Sigmoid colon (tissue), 7 donors: ENCODE measurements around the gene KLHL35. TPM values are rescaled to one million over a fixed set of nuclear protein-coding genes. Genes with fewer than 3 reads are reported as not detected.
A peak's percentile ranks its signal among the peaks of the same experiment; 100 is the strongest.

Experiments
- DNase-seq: peaks from one replicate; pipeline ENCODE4 v3.0.0-alpha.2; 2019
- H3K27ac ChIP-seq, 4 donors: fragments of 200-600 bp; sonication (generic); one replicate each; pipeline ENCODE4 v1.5.1; 2016 to 2019; ENCODE audit warnings: mild to moderate bottlenecking in 1 of 4
- H3K27me3 ChIP-seq, 3 donors: fragments of 200-600 bp; sonication (generic); one replicate each; pipeline ENCODE4 v1.5.1; 2019; ENCODE audit warnings: mild to moderate bottlenecking in 1 of 3
- H3K36me3 ChIP-seq, 4 donors: fragments of 200-600 bp; sonication (generic); one replicate each; pipeline ENCODE4 v1.5.1; 2016 to 2019
- H3K4me1 ChIP-seq, 4 donors: fragments of 200-600 bp; sonication (generic); one replicate each; pipeline ENCODE4 v1.5.1; 2017 to 2019
- H3K4me3 ChIP-seq, 4 donors: fragments of 200-600 bp; sonication (generic); one replicate each; pipeline ENCODE4 v1.5.1; 2017 to 2019; ENCODE audit warnings: mild to moderate bottlenecking in 2 of 4, moderate library complexity in 1 of 4
- H3K9me3 ChIP-seq, 4 donors: fragments of 200-600 bp in 3 of 4; sonication (generic) in 3 of 4; one replicate each; pipeline versions ENCODE4 v1.5.1 to v1.6.1; 2013 to 2019
- CTCF ChIP-seq, 4 experiments: fragments of 450-650 bp in 3 of 4; fragments of 200-600 bp in 1 of 4; IDR thresholded peaks; one replicate each; pipeline ENCODE4 v1.5.1; 2016 to 2019; ENCODE audit warnings: antibody characterized with exemption in 4 of 4, mild to moderate bottlenecking in 3 of 4, moderate library complexity in 2 of 4
- EP300 ChIP-seq, 4 donors: sonication (generic); formaldehyde crosslinking; IDR thresholded peaks; one replicate each; pipeline ENCODE4 v1.6.1; 2017; ENCODE audit warnings: antibody characterized with exemption in 4 of 4
- POLR2A ChIP-seq, 2 donors: fragments of 450-650 bp; IDR thresholded peaks; one replicate each; pipeline ENCODE4 v1.6.1; 2016; ENCODE audit warnings: antibody characterized with exemption in 2 of 2, mild to moderate bottlenecking in 2 of 2, moderate library complexity in 2 of 2
- POLR2AphosphoS5 ChIP-seq, 4 donors: sonication (generic); formaldehyde crosslinking; IDR thresholded peaks; one replicate each; pipeline ENCODE4 v1.6.1; 2017; ENCODE audit warnings: antibody characterized with exemption in 4 of 4
- WGBS, 2 donors: extraction: QIAGEN DNeasy Blood & Tissue Kit; methylation state at CpG; one replicate each; pipeline ENCODE4 v1.1.7; 2013; 5-methylcytosine and 5-hydroxymethylcytosine counted together
- intact Hi-C: fragments of 100-400 bp; cut with DNase I; formaldehyde crosslinking; loops from one replicate; pipeline ENCODE4 v1.15.1; 2023
- polyA plus RNA-seq, 3 donors: library from polyadenylated mRNA; stranded (reverse); fragments of 200-250 nt; gene quantifications; one replicate each; pipeline ENCODE4 v1.2.3, GENCODE V29; 2013
- total RNA-seq, 4 donors: library from RNA; depleted of rRNA; stranded (reverse); fragments of >200 nt; gene quantifications; one replicate each; pipeline ENCODE4 v1.1.0, GENCODE V29; 2016
- donor health status: healthy with polysubstance abuse.
- donor health status: Bipolar disorder and iron deficiency.
- donor health status: healthy.

Gene KLHL35
- total and polyA plus RNA-seq, 7 donors: 0.41 to 1.1 (median 0.81) TPM; not detected in 4

- Histone ChIP-seq H3K36me3 (no peaks in the 10 kb centered on the region), H3K4me3 (no peak overlapping the region), H3K4me1 (peaks cover 0 to 9% (median 4%) of the 10 kb centered on the region in 4 donors), H3K9me3 (no peaks in the 10 kb centered on the region), H3K27me3 (no peaks in the 10 kb centered on the region), H3K27ac (peak overlapping the region in 1 of 4 donors; percentile 16)
- peak; percentile 75 for DNase-seq
- WGBS, 2 donors: 28 to 30% methylated on average over 9 of the region's 9 CpGs
- intact Hi-C loops: loop anchor here (2.0 kb wide), 1 partner anchor 144 kb away; no protein-coding TSS in a partner anchor
- TF ChIP-seq CTCF (IDR thresholded peaks at IDR 0.05) (peak; percentile 17 to 77 (median 72)), POLR2A (IDR thresholded peaks at IDR 0.05) (no peak)
Measured at GRCh38 chr11:75388386-75389275, 44.4 kb downstream of the KLHL35 start.

- intact Hi-C loops: loop anchor here (2.0 kb wide), 1 partner anchor 145 kb away; no protein-coding TSS in a partner anchor
- no peak for DNase-seq
- H3K36me3 ChIP-seq: no peaks in the 10 kb centered on the region
- WGBS, 2 donors: 62 to 79% methylated on average over 3 of the region's 3 CpGs
- no peaks in the 10 kb centered on the region for H3K9me3 ChIP-seq
- H3K27ac ChIP-seq: no peak overlapping the region
- peaks cover 0 to 9% (median 4%) of the 10 kb centered on the region in 4 donors for H3K4me1 ChIP-seq
- H3K27me3 ChIP-seq: no peaks in the 10 kb centered on the region
- TF ChIP-seq POLR2A (IDR thresholded peaks at IDR 0.05) (no peak), EP300 (IDR thresholded peaks at IDR 0.05) (no peak), POLR2AphosphoS5 (IDR thresholded peaks at IDR 0.05) (no peak), CTCF (IDR thresholded peaks at IDR 0.05) (no peak)
- H3K4me3 ChIP-seq: no peak overlapping the region
Measured at GRCh38 chr11:75387736-75388294, 45.2 kb downstream of the KLHL35 start.

- DNase-seq: peak; percentile 26
- 14 to 66% methylated on average over 3 of the region's 3 CpGs for WGBS, 2 donors
- no peaks in the 10 kb centered on the region for H3K9me3 ChIP-seq
- no peaks in the 10 kb centered on the region for H3K36me3 ChIP-seq
- intact Hi-C loops: no loop called here
- no peak for TF ChIP-seq EP300 (IDR thresholded peaks at IDR 0.05)
- peaks cover 0 to 9% (median 4%) of the 10 kb centered on the region in 4 donors for H3K4me1 ChIP-seq
- H3K27me3 ChIP-seq: no peaks in the 10 kb centered on the region
- no peak overlapping the region for H3K4me3 ChIP-seq
- peak overlapping the region in 1 of 4 donors; percentile 11 for H3K27ac ChIP-seq
Measured at GRCh38 chr11:75386942-75387630, 45.9 kb downstream of the KLHL35 start.

DNA sequence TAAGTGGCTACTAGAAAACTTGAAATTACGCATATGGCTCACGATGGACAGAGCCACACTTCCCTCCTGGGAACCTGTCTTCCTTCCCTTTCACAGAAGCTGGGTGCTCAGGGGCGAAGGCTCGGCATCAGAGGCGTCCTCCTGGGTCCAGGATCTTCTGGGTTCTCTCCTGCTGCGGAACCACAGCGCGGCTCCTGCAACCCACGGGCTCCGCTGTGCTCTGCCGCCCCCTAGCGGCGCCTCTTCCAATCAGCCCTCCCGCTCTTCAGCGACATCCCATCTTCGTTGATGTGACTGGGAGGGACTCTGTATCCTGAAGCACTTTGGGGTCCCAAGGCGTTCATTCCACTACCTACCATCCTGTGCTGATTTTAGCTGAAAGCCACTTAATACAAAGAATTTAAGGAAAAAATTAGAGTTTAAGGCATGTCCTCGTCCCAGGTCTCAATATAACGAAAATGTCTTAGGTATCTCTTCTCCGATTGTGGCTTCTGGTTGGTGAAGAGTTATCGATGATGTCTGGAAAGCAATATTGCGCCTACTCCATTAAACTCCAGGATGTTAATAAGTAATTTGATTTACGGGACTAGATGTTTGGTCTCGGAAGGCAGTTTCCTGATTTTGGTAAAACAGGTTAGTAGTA lies 48.4 kb downstream of the KLHL35 start:
- 12 to 23% methylated on average over 24 of the region's 24 CpGs for WGBS, 2 donors
- no peak overlapping the region for H3K27ac ChIP-seq
- no peak for TF ChIP-seq POLR2A (IDR thresholded peaks at IDR 0.05)
- TF ChIP-seq CTCF (IDR thresholded peaks at IDR 0.05): peak; percentile 83 to 98 (median 95)
- TF ChIP-seq POLR2AphosphoS5 (IDR thresholded peaks at IDR 0.05): peak in 1 of 4 donors; percentile 17
- TF ChIP-seq EP300 (IDR thresholded peaks at IDR 0.05): no peak
- peak; percentile 87 for DNase-seq
- no peaks in the 10 kb centered on the region for H3K27me3 ChIP-seq
- H3K4me1 ChIP-seq: peaks cover 0 to 9% (median 4%) of the 10 kb centered on the region in 4 donors
- no peak overlapping the region for H3K4me3 ChIP-seq
- no peaks in the 10 kb centered on the region for H3K36me3 ChIP-seq
- H3K9me3 ChIP-seq: no peaks in the 10 kb centered on the region
- intact Hi-C loops: loop anchor here (1.0 kb wide), 2 partner anchors 56 to 104 kb away; no protein-coding TSS in a partner anchor
